SHP77 (cell line): Measurements from ENCODE around the gene ZFHX2.

ENCODE experiments used
- DNase-seq, 2 experiments: peaks; one replicate each; lab custom pipeline; 2025; lab: John Stamatoyannopoulos, UW

Gene ZFHX2

DNA sequence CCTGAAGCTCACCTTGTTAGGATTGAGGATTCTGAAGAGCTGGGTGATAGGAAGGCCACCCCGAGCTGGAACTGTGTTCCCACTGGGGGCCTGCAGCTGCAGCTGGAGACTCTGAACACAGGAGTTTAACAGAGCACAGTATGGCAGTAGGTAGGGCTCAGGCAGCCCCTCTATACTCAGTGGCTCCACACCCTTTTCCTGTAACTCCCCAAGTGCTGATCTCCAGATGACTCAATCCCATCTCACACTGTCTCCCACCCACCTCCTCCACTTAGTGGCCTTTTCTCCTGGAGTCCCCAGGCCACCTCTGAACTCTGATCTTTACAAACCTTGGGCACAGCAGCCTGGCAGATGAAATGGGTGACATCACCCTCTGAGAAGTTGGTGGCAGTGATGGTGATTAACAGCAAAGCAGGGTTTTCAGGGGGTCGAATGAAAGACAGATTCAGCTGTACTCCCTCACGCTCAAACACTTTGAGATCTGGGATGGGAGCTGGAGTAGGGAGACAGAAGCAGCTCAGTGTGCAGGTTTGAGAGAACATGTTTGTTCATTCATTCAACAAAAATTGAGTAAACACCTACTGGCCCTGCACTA lies 8.5 kb upstream of the ZFHX2 start:
- DNase-seq = no peak

DNA sequence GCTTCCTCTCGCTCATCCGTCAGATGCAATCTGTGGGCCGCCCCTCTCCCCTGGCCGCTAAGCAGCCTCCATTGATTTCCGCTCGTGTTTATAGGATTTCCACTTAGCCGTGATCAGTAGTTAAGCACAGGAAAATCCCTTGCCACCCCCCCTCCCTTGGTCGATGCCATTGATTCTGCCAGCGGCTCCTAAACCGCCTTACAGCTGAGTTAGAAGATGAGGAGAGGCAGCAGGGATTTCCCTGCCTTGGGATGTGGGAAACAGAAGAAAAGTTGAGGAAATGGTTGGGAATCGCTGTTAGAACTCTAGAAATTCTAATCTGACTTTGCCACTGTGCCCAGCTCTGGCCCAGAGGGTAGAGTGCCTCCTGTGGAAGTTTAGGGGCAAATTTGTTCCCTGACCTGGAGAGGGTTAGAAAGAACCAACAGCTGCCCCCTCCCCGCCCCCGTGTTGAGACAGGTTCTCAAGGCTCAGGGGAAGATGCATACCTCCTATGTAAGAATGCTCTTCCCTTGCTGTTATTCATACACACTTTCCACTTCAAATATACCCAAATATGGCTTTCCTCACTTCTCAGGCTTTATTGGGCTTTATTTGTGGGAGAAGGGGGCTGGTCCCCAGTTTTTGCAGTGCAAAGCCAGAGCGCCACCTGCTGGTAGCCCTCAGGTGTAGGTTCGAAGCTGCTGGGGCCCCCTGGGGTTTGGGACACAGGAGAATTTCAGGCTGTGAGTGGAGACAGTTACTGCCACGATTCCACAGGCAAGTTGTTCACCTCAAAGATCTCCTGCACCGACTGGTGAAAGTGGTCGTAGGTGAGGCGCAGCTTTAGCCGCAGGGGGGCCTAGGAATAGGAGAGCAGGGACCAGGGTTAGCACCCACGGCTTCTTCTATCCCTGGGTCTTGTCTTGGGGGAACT lies 7.7 kb upstream of the ZFHX2 start:
- DNase-seq = peak; percentile 49 to 56

DNA sequence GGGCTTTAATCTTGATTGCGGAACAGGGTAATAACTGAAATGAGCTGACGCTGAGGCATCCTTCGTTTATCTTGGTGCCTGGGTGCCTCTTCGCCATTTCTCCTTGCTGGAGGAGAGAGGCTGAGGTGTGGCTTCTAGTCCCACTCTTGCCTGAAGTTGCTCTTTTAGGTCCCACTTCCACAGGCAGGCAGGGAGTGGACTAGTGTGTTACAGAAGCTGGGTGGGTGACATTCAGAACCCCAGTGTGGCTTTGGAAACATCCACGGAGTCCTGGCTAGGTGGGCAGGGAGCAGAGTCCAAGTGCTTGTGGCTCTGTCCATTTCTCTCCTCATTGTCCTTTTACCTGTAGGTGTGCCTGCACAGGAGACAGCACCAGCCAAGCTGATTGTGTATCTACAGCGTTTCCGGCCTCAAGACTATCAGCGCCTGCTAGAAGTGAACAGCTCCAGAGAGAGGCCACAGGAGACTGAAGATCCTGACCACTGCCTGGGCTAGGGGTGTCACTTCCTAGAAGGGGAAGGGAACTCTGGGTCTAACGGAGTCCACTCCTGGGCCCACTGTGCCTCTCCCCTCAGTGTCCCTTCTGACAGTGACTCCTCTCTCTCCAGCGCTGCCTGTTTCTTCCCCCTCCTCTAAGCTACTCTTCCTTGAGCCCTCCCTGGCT lies 6.9 kb upstream of the ZFHX2 start:
- DNase-seq = no peak

DNA sequence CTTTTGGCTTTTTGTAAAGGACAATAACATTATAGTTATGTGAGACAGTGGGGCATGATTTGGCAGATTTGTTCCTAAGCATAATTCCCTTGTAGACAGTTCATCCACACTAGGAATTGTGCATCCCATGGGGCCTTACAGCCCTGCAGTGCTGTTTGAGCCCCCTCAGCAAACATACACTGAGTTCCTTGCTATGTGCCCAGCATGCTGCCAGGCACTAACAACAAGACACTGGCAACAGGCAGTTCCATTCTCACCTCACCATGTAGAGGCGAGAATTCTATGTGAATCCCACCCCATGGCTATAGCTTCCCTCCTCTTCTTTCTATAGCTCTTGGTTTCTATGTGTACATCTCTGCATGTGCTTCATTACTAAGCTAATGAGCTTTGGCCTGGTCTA lies 6.4 kb upstream of the ZFHX2 start:
- DNase-seq = no peak

DNA sequence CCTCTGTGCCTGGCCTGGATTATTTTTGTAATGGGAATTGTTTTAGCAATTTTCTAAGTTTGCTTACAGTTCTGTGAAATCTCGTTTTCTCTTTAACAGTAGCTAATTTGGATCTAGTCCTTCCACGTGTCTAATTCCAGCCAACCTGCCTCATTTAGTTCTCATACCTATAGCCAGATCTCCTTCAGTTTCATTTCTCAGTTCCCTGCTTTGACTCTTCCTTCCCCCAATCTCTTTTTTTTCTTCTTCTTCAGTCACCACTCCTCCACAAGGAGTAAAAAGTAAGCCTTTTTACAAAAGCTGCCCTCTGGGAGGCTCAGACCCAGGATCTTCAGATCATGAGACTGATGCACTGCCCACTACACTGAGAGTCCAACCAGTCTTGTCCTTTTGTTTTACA lies 6.0 kb upstream of the ZFHX2 start:
- no peak for DNase-seq

DNA sequence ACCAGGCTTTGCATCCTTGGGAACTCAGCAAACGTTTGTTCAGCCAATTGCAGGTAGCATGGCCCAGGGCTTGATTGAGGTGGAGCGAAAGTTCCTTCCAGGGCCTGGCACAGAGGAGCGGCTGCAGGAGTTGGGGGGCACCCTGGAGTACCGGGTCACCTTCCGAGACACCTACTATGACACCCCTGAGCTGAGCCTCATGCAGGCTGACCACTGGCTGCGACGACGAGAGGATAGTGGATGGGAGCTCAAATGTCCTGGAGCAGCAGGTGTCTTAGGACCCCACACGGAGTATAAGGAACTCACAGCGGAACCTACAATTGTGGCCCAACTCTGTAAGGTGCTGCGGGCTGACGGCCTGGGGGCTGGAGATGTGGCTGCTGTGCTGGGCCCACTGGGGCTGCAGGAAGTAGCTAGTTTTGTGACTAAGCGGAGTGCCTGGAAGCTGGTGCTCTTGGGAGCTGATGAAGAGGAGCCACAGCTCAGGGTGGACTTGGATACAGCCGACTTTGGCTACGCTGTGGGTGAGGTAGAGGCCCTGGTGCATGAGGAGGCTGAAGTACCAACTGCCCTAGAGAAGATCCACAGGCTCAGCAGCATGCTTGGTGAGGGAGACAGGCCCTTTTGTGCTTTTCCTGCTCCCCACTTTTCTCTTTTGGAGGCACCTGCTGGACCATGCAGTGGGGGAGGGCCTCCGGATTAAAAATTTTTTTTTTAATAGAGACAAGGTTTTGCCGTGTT lies 5.3 kb upstream of the ZFHX2 start:
- DNase-seq = peak in 1 of 2 experiments; percentile 12

DNA sequence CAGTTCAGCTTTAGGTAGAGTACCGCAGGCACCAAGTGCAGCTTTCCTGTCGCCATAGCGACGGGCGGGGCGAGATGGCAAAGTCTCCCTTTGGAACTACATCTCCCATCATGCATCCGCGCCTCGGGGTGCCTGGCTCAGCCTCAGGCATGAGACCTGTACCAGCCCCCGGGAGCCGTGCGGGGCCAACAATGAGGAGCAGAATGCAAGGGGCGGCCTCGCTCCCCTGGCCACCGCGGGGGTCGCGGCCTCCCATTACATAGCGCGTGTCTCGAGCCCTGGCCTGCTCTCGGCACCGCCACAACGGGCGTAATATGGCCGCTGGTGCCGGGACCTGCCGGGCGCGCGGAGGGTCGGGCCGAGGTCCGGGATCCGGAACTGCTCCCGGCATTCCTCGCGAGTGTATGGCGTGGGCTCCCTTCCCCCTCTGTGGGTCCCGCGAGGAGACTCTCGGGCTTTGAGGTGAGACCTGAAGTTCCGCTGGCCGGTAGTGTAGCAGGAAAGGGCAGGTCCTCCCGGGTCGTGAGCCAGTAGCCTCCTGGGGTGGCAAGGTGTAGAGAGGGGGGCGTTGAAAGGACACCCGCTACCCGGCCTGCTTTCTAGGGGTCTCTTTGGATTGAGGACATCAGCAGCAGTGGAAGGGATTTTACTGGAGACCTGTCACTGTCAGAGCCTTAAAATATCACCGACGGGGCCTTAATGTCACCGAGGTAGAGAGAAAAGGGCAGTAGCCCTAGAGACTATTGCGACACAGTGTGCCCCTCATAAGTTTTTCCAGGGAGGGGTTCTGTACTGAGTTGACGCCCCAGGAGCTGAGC lies 4.5 kb upstream of the ZFHX2 start, which contains the start of gene THTPA:
Gene THTPA (plus strand): TSS at position 390 of the 818 bp plus-strand sequence. CDS start 487 bp downstream, outside the sequence.
- peak; percentile 97 to 98 for DNase-seq

DNA sequence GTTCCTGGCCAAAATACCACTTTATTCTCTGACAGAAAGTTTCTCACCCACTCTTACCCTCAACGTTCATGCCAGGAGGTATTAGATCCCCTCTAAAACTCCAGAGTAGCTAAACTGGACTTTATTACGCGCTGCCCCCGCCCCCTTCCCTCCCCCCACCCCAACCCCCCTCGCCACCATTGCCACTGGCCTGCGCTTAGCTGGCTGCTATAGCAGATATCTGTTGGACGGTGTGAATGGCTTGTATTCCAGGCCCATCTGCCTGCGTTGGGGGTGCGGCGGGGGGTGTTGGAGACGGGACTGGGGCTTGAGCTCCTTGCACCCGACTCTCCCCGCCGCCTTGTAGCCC lies 3.9 kb upstream of the ZFHX2 start:
- no peak for DNase-seq

DNA sequence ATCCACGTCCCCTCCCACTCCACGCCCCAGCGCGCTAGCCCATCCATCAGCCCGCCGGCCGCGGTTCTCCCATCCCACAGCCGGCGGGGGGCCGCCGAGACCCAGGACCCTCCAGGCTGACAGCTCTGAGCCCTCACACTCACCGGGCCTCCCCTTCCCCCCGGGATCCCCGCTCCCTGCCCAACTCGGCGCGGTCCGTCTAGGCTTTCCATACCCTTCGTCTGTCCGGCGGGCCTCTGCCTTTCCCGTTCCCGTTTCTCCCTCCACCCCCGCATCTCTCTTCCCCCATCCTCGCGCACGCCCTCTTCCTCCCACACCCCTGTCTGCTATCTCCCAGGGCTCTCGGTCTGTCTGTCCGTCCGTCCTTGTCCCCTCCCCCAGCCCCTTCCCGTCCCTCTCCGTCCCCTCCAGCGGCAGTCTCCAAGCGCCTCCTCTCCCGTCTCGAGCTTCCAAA lies 726 bp downstream of the ZFHX2 start:
- DNase-seq = no peak

DNA sequence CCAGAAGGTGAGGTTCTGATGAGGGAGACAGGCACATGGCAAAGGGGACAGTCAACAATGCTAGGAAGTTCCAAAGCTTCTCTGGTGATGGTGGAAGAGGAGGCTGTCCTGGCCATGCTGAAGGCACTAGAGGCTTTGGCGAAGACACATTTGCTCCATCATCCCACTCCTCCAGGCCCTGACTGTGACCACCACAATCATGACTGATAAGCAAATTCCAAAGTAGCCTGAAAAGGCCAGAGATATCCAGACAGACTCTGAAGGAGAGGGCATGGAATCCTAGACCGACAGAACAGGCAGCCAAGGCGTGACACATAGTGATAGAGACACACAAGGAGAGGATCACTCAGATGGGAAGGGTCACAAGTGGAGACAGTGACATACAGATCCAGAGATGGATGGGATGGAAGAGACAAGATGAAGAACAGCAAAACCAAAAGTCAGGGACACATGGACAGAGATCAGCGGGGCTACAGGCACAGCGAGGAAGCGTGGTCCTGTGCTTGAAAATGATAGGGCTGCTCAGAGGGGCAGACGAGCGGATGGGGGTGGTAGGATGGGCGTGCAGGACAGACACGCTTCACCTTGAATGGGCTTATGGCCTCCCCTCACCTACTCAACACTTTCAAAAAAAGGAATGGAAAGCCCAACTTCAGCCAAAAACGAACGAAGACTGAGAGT lies 1.3 kb downstream of the ZFHX2 start:
- DNase-seq = no peak

DNA sequence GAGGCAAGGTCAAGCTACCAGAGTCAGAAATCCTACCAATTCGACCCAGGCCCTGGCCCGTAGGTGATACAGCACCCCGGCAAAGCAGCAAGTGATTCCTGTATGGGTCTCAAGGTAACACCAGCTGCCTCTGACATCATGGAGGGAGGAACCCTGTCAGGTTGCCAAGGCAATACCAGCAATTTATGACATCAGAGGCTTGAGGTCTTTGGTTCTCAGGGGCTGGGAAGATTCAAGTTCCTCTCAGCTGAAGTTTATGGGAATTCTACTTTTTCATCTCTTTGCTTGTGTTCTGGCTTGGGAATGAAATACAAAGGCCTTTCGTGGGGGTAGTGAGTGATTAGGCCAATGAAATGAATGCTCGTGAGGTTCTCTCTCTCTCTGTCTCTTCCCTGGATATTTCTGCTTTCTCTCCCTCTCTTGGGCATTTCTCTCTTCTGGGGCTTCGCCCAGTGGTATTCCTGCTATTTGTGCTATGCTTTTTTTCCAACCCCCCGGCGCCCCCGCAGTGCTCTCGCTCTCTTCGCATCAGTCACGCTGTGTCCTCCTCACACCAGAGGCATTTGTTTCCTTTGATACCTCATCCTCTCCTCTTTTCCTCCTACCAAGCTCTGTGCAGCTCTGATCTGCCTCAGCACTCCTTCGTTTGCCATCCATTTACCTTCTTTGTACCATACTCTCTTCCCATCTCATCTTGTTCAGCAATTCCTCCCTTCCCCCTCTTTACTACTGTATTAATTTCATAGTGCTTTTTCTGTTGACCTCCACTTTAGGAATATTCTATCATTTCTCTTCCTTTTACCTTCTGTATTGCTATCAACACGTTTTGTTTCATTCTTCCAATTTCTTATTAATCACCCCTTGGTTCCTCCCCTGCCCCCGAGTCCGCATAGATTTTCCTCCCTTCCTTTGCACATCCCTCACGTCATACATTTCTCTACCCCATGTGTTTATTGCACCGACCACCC lies 2.9 kb downstream of the ZFHX2 start:
- DNase-seq = peak; percentile 79 to 84

DNA sequence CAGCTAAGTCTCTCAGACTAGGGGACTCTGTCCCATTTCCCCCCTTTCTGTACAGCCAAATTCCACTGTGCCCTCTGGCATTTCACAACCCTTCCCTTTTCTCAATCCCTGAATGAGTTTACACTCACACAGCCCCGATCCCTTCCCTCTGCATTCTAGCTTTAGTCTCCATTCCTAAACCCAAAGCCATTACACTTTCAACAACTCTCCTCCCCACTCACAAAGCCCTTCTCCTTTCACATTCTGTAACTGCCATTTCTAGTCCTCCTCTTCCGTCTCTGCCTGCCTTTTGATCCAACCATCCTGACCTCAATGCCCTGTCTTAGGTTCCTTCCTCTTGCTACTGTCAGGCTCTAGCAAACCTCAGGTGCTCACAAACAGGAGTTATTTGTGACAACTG lies 3.6 kb downstream of the ZFHX2 start:
- DNase-seq = no peak

DNA sequence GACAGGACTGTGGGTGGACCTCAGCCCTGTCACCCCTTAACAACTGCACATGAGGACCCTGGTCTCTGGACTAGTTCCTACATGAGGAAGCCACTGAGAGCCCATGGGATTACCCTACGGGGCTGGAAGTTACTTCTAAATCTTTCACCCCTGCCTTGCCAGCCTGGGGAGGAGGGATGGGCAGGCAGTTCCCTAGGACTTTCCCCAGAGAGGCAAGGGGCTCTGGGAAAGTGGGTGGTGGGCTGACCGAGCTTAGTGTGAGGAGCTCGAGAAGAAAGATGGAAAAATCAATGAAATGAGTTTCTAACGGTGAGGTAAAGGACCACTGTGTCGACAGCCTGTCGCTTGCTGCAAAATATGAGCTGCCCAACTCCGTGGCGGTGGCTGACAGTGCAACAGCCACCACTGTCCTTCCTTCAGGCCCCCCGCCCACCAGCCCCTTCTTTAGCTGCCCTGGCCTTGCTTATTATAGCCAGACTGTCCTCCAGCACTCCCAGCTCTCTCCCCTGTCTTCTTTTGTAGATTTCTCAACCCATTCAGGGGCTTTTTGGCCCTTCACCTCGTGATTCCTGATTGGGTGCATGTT lies 5.0 kb downstream of the ZFHX2 start:
- no peak for DNase-seq

DNA sequence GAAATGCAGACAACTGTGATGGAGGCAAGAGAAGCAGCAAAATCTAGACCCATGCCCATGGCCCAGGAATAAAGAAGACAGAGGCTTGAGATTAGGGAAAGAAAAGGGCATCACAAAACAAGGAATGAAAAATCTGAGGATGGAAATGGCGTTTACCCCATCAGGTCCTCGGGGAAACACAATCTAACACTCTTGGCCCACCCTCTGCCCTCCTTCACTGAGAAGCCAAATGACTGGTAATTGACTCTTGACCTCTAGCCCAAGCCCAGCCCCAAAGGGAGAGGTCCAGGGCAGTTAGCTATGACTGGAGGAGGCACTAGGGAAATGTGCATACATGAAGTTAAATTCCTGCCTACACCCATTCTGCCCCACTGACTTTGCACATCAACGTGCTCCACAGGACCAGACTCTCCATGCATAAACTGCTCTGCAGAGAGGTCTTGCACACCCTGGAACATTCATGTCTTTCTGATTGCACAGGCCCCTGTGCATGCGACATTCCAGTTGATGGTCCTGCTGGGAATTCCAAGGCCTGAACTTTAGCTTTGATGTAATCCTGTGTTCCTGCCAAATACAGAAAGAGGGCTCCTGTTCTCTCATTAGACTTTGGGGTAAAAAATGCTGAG lies 5.7 kb downstream of the ZFHX2 start:
- DNase-seq = no peak

DNA sequence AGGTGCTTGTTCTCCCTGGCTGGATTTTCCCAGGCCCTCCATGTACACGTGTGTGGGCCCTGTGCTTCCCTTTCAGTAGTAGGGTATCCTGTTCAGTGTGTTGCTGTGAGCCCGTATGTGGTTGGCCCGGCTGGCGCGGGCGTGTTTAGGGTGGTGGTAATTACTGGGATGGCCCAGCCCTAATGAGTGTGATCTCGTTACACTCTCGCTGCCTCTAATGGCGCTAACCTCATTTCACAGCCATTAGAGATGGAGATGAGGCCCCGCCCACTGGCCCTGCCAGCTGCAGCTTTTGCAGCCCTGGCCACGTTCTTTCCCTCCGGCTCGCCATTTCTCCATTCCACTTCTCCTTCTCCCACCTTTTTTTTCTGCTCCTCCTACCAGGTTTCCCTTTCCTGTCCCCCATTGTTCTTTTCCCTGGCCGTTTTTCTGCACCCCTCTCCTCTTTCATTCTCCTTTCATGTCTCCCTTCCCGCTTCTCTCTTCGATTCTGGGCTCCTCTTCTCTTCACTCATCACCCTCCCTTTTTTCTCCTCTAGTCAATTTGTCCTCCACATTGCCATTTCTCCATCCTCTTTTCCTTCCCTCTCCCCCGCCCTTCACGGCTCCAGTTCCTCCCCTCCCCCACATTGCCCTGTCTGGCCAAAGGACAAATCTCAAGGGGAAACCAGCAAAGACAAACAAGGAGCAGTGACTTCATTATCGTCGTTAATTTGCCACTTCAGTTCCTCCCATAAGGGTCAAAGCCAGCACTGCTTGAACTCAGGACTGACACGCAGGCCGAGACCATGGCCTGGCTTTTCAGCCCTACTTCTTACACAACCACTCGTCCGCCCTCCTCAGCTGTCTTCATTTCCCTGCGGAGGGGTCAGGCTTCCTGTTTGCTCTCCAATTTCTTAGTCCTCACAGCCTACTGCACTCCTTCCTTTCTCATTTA lies 6.8 kb downstream of the ZFHX2 start:
- peak; percentile 83 to 91 for DNase-seq

DNA sequence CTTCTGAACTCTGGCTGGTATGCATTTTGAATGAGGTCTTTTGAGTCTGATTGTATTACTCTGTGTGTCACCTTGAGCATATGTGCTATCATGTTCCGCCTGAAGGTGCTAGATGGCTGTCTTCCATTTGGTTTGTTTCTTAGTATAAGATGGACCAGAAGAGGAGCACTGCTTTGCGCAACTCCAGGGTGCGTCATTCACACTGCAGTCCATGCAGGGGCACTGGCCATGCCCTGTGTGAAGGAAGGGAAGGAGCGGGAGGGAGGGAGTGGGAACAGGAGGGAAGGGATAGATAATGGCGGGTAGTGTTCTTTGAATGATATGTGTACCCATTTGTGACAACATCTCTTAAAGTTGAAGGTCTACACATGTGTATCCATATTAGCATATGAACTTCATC lies 8.2 kb downstream of the ZFHX2 start:
- DNase-seq = no peak

DNA sequence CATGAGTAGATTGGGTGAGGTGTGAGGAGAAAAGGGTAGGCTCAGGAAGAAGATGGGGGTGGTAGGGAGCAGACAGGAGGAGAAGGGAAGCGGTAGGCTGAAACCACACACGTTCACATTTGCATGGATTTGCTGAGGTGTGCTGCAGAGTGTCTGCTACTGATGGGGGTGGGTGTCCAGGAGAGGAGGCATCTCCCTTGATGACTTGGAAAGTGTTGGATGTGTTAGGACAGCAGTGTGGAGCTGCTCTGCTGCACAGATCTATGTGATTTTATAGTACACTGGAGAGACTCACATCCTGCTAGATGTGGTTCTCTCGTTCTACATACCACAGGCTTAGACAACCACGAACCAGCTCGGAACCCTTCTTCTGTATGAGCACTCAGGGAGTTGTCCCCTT lies 9.3 kb downstream of the ZFHX2 start:
- no peak for DNase-seq

DNA sequence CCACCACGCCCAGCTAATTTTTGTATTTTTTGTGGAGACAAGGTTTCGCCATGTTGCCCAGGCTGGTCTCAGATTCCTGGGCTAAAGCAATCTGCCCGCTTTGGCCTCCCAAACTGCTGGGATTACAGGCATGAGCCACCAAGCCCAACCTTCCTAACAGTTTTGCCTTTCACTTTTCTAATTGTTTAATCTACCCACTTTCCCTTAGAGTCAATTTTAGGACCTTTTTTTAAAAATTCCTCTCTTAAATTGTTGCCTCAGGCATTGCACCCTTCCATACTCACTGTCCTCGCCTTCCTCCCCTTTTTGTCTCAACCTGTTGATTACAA lies 11.5 kb downstream of the ZFHX2 start:
- no peak for DNase-seq
